Cardiac fibroblast (primary cell): Measurements from ENCODE around the gene SERINC5.

Experiments used
- DNase-seq, 2 donors: peaks; one replicate each; pipeline versions ENCODE4 v3.0.0 to v3.0.0-alpha.2; 2010; ENCODE audit warnings: low read depth in 2 of 2
- H3K4me3 ChIP-seq, 2 donors: replicated peaks in 1 of 2; 1 replicate in 1 of 2; 2 replicates in 1 of 2; pipeline ENCODE4 v1.5.1; 2011; ENCODE audit warnings: low read depth in 2 of 2, low read length in 2 of 2, mild to moderate bottlenecking in 2 of 2, moderate library complexity in 1 of 2
- TF ChIP-seq, protein P1 (sequence below): IDR thresholded peaks from one replicate; pipeline ENCODE4 v1.5.1; 2011; ENCODE audit warnings: low read depth, mild to moderate bottlenecking, low read length, inconsistent platforms

SERINC5 gene

DNA sequence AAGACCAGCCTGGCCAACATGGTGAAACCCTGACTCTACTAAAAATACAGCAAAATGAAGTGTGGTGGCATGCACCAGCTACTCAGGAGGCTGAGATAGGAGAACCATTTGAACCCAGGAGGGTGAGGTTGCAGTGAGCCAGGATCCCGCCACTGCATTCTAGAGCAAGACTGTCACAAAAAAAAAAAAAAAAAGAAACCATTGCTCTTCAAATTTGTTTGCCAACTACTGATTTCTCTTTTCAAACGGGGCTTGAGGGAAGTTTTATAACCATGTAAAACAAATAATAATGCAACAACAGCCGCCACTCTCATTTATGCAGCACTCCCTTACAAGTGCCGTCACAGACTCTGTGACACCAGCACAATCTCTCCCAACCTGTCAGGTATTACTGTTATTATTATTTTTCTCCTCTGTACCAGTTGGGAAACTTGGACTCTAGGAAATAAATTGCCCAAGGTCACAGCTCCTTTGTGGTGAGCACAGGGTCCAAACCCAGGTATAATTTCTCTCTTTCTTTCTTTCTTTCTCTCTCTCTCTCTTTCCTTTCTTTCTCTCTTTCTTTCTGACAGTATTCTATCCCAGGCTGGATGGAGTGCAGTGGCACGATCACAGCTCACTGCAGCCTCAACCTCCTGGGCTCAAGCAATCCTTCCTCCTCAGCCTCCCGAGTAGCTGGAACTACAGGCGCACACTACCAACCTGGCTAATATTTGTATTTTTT lies 25.4 kb downstream of the SERINC5 start:
- no peak overlapping the region for H3K4me3 ChIP-seq
- DNase-seq, result no peak
- TF ChIP-seq, protein P1, sequence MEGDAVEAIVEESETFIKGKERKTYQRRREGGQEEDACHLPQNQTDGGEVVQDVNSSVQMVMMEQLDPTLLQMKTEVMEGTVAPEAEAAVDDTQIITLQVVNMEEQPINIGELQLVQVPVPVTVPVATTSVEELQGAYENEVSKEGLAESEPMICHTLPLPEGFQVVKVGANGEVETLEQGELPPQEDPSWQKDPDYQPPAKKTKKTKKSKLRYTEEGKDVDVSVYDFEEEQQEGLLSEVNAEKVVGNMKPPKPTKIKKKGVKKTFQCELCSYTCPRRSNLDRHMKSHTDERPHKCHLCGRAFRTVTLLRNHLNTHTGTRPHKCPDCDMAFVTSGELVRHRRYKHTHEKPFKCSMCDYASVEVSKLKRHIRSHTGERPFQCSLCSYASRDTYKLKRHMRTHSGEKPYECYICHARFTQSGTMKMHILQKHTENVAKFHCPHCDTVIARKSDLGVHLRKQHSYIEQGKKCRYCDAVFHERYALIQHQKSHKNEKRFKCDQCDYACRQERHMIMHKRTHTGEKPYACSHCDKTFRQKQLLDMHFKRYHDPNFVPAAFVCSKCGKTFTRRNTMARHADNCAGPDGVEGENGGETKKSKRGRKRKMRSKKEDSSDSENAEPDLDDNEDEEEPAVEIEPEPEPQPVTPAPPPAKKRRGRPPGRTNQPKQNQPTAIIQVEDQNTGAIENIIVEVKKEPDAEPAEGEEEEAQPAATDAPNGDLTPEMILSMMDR, result no peak

DNA sequence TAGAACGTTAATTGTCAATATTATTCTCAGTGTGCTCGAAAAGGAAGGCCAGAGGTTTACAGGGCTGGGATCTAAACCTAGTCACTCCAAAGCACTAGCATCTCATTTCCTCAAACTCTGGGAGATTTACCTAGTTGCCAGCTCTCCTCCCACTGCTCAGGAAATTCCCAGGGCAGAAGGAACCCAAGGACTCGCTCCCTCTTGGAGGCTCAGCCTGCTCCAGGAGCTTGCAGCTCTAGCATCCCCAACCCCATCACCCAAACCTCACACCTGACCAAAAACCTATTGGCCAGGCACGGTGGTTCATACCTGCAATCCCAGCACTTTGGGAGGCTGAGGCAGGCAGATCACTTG lies 26.0 kb downstream of the SERINC5 start:
- H3K4me3 ChIP-seq, result no peak overlapping the region
- DNase-seq, result no peak
- TF ChIP-seq, protein P1, result no peak

DNA sequence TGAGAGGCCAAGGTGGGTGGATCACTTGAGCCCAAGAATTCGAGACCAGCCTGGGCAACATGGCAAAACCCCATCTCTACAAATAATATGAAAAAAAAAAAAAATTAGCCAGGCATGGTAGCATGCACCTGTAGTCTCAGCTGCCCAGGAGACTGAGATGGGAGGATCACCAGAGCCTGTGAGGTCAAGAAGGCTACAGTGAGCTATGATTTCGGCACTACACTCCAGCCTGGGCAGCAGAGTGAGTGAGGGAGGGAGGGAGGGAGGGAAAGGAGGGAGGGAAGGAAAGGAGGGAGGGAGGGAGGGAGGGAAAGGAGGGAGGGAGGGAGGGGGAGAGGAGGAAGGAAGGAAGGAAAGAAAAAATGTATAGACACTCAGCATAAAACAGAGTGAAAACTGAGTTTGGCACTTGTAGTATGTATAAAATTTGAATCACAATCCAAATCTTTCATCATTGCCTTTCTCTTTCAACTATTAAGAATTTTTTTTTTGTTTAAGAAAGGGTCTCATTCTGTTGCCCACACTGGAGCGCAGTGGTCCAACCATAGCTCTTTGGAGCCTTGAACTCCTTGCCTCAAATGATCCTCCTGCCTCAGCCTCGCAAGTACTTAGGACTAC lies 27.8 kb downstream of the SERINC5 start:
- DNase-seq, result no peak
- no peak overlapping the region for H3K4me3 ChIP-seq
- TF ChIP-seq, protein P1, result no peak

GRCh38 chr5:80225934-80226326 lies 29.9 kb downstream of the SERINC5 start:
- DNase-seq, result no peak
- TF ChIP-seq, protein P1, result no peak

DNA sequence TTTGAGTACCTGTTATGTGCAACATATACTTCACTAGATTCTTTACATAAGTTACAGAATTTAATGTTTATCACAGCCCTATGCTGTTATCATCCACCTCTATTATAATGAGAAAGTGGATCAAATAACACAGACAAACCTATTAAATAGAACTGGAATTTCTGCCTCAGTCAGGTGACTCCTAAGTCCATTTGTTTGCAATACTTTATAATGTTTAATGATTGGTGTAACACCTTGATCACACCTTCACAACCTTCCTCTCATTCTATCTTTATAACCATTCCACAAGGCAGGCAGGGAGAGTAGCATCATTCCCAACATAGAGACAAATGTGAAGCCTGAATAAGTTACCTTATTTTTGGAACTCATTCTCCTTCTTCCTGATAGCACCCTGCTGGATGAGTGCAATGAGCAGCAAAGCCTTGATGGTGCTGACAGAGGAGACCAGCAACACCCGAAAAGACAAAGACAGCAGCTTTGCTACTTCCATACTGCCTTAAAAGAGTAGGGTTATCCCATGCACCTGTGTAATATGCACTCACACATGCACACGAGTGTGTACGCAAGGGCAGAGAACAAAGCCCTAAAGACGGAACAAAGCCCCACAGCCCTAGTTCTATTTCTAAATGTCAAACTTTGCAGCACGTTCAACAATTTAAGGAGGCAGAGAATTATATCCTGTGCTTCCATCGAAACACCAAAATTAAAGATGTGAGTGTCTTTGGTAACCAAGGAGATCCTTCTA lies 30.5 kb downstream of the SERINC5 start:
- H3K4me3 ChIP-seq, result no peak overlapping the region
- DNase-seq, result no peak
- TF ChIP-seq, protein P1, result no peak

More at GRCh38 chr5:80225934-80226326, 29.9 kb downstream of the SERINC5 start:
- H3K4me3 ChIP-seq, result no peak overlapping the region

- no peak overlapping the region for H3K4me3 ChIP-seq
- TF ChIP-seq, protein P1, result no peak
- DNase-seq, result no peak
Observed at GRCh38 chr5:80223561-80223960, 32.3 kb downstream of the SERINC5 start.
